GM21529 (cell line): ENCODE data around the gene GGTLC2.
"Not testable (repeated sequence)": the region's sequence is repeated elsewhere in the genome, so short reads cannot be mapped to it uniquely, and the experiment has no call there.

Experiments
- ATAC-seq: cut with Tn5 transposase; IDR thresholded peaks from one replicate; pipeline ENCODE4 v1.9.1; 2021; ENCODE audit not compliant: unreplicated experiment

The GGTLC2 gene

GRCh38 chr22:22644314-22644713, at the start of gene GGTLC2:
Gene GGTLC2, plus strand, starts transcription at chr22:22644614. Its CDS starts 1,732 bp downstream, at chr22:22646346.
- not testable (repeated sequence) for ATAC-seq

DNA sequence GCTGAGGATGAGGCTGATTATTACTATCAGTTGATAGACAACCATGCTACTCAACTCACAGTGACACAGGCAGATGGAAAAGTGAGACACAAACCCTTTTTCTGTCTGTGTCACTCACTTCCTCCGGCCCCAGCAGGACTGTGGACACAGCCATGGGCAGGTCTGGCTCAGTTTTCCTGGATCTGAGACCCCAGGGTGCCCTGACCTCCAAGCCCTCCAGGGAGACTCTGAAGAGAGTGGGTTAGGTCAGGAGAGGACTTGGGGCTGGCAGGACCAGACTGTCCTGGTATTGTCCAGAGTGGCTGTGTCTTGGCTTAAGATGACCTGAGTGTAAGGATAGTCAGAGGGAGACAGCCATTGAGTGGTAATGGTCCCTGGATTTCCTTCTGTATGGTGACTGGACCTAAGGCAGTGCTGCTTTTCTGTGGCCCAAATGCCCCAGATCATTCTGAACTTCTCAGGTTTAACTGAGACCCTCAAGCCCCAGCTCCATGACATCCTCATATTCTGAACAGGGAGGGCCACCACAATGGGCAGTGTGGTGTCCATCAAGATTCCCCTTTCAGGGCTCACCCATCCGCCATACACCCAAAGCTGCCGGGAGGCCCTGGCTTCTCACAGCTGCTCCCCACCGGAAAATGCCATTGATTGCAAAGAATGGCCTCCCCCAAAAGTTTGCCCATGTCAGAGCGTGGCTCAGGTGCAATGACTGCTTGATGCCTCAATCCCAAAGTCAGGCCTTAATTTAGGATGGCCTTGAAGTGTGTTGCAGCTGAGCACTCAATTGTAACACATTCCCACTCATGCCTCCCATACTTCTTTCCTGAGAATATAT, 49.2 kb upstream of the GGTLC2 start:
- no peak for ATAC-seq

DNA sequence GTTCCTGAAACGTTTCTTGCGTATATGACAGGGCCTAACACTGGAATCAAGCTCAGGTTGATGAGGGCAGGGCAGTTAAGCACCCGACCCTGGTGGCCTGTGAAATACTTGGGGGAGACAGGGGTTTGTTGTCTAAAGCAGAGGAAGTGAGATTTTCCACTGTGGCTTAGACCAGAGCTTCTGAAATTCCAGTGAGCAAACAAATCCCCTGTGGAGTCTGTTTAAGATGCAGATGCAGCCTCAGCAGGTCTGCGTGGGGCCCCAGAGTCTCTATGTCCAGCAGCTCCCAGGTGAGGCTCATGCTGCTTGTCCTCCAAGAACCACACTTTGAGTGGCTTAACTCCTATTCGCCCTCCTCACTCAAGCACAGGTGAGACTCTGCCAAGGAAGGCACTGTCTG, 46.3 kb upstream of the GGTLC2 start:
- no peak for ATAC-seq

DNA sequence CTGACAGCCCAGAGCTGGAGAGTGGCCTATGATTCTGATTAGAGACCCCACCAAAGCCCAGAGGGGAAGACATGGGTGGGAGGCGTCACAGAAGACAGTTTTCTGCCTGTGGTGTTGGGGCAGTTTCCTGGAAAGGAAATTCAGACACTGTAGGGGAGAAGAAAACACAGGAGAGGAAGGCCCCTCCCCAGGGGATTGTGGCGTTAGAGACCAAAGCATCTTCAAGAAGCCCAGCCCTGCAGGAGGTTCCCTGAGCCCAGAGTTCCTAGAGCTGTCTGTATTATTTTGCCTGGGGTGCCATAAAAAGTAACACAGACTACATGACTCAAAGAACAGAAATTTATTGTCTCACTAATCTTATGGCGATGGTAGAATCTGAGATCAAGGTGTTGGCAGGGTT, 45.2 kb upstream of the GGTLC2 start:
- no peak for ATAC-seq

GRCh38 chr22:22600531-22601261, 43.7 kb upstream of the GGTLC2 start:
- ATAC-seq = no peak

DNA sequence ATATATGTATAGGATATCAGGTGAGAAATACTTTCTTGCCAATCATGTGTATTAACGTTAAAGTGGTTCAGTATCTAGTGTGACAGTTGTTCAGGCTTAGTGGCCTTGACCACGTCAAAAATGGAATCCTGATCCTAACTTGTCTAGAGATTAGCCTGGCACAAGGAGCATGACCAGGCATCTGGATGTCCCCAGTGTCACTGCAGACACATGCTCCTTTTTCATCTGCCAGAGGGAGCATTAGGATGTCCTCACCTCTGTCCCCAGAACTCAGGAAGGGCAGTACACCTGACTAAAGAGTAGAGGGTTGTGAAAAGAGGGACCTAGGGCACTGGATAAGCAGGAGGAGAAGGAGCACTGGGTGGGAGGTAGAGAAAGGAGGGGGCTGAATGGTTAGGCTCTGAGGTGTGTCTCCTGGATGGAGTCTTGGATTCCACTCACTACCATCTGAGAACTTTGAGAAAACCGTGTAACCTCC, 40.9 kb upstream of the GGTLC2 start:
- ATAC-seq = no peak

GRCh38 chr22:22604326-22605073, 39.9 kb upstream of the GGTLC2 start:
- ATAC-seq = no peak

GRCh38 chr22:22605074-22605404, 39.4 kb upstream of the GGTLC2 start:
- no peak for ATAC-seq

DNA sequence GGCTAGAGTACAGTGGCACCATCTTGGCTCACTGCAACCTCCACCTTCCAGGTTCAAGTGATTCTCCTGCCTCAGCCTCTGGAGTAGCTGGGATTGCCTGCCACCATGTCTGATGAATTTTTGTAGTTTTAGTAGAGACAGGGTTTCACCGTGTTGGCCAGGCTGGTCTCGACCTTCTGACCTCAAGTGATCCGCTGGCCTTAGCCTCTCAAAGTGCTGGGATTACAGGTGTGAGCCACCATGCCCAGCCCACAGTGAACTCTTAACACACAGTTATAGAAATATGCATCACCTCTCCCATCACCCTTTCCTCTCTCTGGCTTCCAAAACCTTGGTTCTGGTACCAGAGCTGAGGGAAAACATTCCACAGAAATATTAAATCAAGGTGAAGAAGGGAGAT, 36.4 kb upstream of the GGTLC2 start:
- not testable (repeated sequence) for ATAC-seq

DNA sequence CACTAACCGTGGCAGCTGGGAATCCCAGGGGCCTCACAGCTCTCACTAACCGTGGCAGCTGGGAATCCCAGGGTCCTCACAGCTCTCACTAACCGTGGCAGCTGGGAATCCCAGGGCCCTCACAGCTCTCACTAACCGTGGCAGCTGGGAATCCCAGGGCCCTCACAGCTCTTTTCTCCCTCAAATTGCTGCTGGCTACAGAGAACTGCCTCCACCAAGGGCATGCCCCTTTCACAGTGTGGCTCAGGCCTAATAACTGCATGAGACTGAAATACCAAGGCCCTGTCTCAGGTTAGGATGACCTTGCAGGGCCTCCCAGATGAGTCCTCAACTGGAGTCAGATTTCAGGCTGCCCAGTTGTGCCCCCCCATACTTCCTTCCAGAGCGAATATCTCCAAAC, 35.1 kb upstream of the GGTLC2 start:
- no peak for ATAC-seq

GRCh38 chr22:22612516-22612915, 31.9 kb upstream of the GGTLC2 start:
- no peak for ATAC-seq

- no peak for ATAC-seq
These were observed 30.3 kb upstream of the GGTLC2 start for GRCh38 chr22:22614065-22614464.

DNA sequence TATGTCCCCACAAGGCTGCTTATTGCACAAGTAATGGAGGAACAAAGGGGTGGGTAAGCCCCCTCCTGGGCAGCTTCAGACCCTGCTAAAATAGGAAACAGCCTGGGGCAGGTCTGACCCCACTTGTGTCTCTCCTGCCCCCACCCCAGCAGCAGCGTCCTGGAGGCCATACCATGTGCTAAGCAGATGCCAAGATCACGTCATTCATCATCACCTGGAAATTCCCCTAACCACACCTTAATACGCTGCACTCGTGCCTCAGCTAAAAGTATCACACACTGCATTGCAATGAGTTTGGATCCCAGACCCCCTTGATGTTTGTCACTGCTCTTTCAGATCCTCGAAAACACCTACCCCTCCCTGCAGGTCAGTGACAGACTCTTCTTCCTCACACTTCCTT, 27.8 kb upstream of the GGTLC2 start:
- ATAC-seq = no peak

DNA sequence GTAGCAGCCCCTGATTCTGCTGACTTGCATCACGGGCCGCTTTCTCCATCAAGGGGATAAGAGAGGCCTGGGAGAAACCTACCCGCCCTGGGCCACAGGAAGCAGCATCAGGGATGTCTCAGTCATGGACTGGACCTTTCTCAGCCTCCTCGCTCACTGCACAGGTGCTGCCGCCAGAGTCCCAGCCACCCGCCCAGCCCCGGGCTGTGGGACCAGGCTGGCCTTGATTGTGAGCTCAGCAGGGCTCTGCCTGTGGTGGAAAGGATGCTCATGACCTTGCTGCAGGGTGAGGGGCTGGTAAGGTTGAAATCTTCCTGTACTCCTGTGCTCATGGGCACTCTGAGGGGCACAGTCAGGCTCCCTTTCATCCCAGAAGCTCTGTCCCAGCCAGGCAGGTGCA, 26.0 kb upstream of the GGTLC2 start:
- no peak for ATAC-seq

DNA sequence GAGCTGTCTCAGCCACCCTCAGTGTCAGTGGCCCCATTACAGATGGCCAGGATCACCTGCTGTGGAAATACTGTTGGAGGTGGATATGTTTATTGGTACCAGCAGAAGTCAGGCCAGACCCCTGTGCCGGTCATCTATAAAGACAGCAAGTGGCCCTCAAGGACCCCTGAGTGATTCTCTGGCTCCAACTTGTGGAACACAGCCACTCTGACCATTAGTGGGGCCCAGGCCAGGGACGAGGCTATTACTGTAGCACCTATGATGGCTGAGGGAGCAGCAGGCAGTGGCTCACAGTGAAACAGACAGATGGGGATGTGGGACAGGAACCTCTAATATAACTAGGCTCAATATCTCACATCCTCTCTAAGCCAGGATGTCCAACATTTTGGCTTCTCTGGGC, 25.5 kb upstream of the GGTLC2 start:
- ATAC-seq = no peak

- no peak for ATAC-seq
These were observed 24.5 kb upstream of the GGTLC2 start for GRCh38 chr22:22619765-22620414.

DNA sequence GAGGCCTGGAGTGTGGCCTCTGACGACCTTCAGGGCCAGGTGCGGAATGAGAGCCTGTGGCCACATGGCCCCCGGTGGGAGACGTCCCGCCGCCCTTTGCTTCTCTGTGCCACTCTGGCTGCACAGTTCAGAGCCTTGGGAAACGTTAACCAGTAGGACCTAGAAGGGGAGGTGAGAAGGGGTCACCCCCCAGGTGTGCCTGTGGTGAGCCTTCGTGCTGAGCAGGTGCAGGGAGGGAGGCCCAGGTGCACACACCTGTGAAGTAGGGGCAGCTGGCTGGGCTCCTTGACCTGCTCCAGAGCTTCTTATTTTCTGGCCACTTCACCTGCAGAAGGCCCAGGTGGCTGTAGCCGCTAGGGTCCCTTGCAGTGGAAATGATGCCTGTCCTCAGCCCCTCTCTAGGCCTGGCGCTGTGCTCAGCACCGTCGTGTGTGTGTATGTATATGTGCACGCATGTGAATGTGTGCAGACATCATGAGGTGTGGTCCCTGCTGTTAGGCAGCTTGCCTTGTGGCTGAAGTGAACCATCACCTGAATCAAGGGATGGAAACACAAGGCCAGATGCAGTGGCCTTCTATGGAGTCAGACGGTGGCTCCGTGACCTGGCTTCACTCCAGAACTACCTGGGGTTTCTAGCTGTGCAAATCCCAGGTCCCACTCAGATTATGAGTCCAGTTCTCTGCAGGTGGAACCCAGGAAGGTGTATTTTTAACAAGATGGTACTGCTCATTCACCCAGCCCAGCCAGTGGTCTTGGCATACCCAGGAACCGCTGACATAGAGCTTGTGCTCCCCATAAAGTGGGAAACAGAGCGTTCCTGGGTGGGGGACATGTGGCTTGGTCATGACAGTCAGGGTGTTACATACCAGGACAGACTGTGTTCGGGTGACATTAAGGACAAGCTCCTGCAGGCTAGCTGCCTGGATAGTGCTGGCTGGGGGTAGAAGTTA, 15.6 kb upstream of the GGTLC2 start:
- ATAC-seq = not testable (repeated sequence)

- not testable (repeated sequence) for ATAC-seq
These were observed 13.2 kb upstream of the GGTLC2 start for GRCh38 chr22:22631223-22631652.

DNA sequence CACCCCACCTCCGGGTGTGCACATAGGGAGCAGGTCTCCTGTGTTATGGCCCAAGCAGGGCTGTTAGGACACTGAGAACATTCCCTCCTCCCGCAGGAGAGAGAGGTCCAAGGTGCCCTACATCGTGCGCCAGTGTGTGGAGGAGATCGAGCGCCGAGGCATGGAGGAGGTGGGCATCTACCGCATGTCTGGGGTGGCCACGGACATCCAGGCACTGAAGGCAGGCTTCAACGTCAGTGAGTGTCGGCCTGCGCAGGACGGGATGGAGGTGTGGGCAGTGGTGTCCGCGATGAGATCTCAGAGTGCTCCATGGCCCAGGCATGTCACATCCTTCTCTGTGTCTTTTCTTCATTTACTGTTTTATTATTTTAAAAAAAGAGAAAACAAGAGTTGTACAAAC, 12.2 kb upstream of the GGTLC2 start:
- not testable (repeated sequence) for ATAC-seq

- ATAC-seq = not testable (repeated sequence)
These were observed 10.9 kb upstream of the GGTLC2 start for GRCh38 chr22:22633533-22633932.
